ENCODE measurements around the gene RB1.

The RB1 gene

GRCh38 chr13:48476215-48476614 is 172.7 kb downstream of the RB1 start:
- Histone ChIP-seq H3K9me3 (ENCODE audit: low read depth, low read length) (no peaks in the 10 kb centered on the region), H3K9ac (ENCODE audit: insufficient read length) (no peak overlapping the region), H3K36me3 (ENCODE audit: insufficient read depth, low read length) (peaks cover 11% of the 10 kb centered on the region; the same call in 1 of the 2 replicates), H3K27ac (no peak overlapping the region), H3K4me3 (no peak overlapping the region)
- TF ChIP-seq POLR2AphosphoS5 (IDR thresholded peaks at IDR 0.05; ENCODE audit: borderline replicate concordance, low read depth, low read length) = no peak
- no peak for TF ChIP-seq EZH2 (IDR thresholded peaks at IDR 0.05)
- TF ChIP-seq FOXP2 (optimal IDR thresholded peaks at IDR 0.05; ENCODE audit: control extremely low read depth, extremely low read length, insufficient read depth) = no peak
- no peak for DNase-seq (ENCODE audit: low read depth, low spot score)

- DNase-seq (ENCODE audit: low read depth, low spot score) = no peak
- Histone ChIP-seq H3K36me3 (ENCODE audit: insufficient read depth, low read length) (peaks cover 11% of the 10 kb centered on the region; the same call in 1 of the 2 replicates), H3K4me3 (no peak overlapping the region), H3K27ac (no peak overlapping the region), H3K9me3 (ENCODE audit: low read depth, low read length) (no peaks in the 10 kb centered on the region), H3K9ac (ENCODE audit: insufficient read length) (no peak overlapping the region)
- TF ChIP-seq POLR2AphosphoS5 (IDR thresholded peaks at IDR 0.05; ENCODE audit: borderline replicate concordance, low read depth, low read length) = no peak
- TF ChIP-seq FOXP2 (optimal IDR thresholded peaks at IDR 0.05; ENCODE audit: control extremely low read depth, extremely low read length, insufficient read depth) = no peak
- TF ChIP-seq EZH2 (IDR thresholded peaks at IDR 0.05) = no peak
Measured at GRCh38 chr13:48476686-48477085, 173.1 kb downstream of the RB1 start.

GRCh38 chr13:48477191-48477855 is 173.8 kb downstream of the RB1 start:
- Histone ChIP-seq H3K4me3 (no peak overlapping the region), H3K36me3 (ENCODE audit: insufficient read depth, low read length) (peaks cover 11% of the 10 kb centered on the region; the same call in 1 of the 2 replicates), H3K9ac (ENCODE audit: insufficient read length) (no peak overlapping the region), H3K9me3 (ENCODE audit: low read depth, low read length) (no peaks in the 10 kb centered on the region), H3K27ac (no peak overlapping the region; the same call in 1 of the 2 replicates)
- no peak for TF ChIP-seq POLR2AphosphoS5 (IDR thresholded peaks at IDR 0.05; ENCODE audit: borderline replicate concordance, low read depth, low read length)
- TF ChIP-seq EZH2 (IDR thresholded peaks at IDR 0.05) = no peak
- TF ChIP-seq FOXP2 (optimal IDR thresholded peaks at IDR 0.05; ENCODE audit: control extremely low read depth, extremely low read length, insufficient read depth) = no peak
- DNase-seq (ENCODE audit: low read depth, low spot score) = no peak

GRCh38 chr13:48478391-48478790 is 174.8 kb downstream of the RB1 start:
- no peak for DNase-seq (ENCODE audit: low read depth, low spot score)
- no peak overlapping the region for H3K4me3 ChIP-seq
- TF ChIP-seq FOXP2 (optimal IDR thresholded peaks at IDR 0.05; ENCODE audit: control extremely low read depth, extremely low read length, insufficient read depth) (no peak), EZH2 (IDR thresholded peaks at IDR 0.05) (no peak), POLR2AphosphoS5 (IDR thresholded peaks at IDR 0.05; ENCODE audit: borderline replicate concordance, low read depth, low read length) (no peak)
- H3K36me3 ChIP-seq (ENCODE audit: insufficient read depth, low read length) = peaks cover 14% of the 10 kb centered on the region; the same call in 1 of the 2 replicates
- H3K27ac ChIP-seq = 0 out of 2 replicates have a peak overlapping the region, but pooled peaks have one; percentile 4
- H3K9ac ChIP-seq (ENCODE audit: insufficient read length) = no peak overlapping the region
- H3K9me3 ChIP-seq (ENCODE audit: low read depth, low read length) = no peaks in the 10 kb centered on the region

GRCh38 chr13:48483575-48483974 is 180.0 kb downstream of the RB1 start:
- Histone ChIP-seq H3K9me3 (ENCODE audit: low read depth, low read length) (no peaks in the 10 kb centered on the region), H3K4me3 (no peak overlapping the region), H3K36me3 (ENCODE audit: insufficient read depth, low read length) (peaks cover 14% of the 10 kb centered on the region; the same call in 1 of the 2 replicates), H3K27ac (no peak overlapping the region), H3K9ac (ENCODE audit: insufficient read length) (no peak overlapping the region)
- no peak for TF ChIP-seq POLR2AphosphoS5 (IDR thresholded peaks at IDR 0.05; ENCODE audit: borderline replicate concordance, low read depth, low read length)
- TF ChIP-seq EZH2 (IDR thresholded peaks at IDR 0.05) = no peak
- no peak for TF ChIP-seq FOXP2 (optimal IDR thresholded peaks at IDR 0.05; ENCODE audit: control extremely low read depth, extremely low read length, insufficient read depth)
- no peak for DNase-seq (ENCODE audit: low read depth, low spot score)

GRCh38 chr13:48485432-48485831 is 181.9 kb downstream of the RB1 start:
- Histone ChIP-seq H3K9ac (ENCODE audit: insufficient read length) (no peak overlapping the region), H3K27ac (no peak overlapping the region), H3K36me3 (ENCODE audit: insufficient read depth, low read length) (peaks cover 3% of the 10 kb centered on the region; the same call in 1 of the 2 replicates), H3K4me3 (no peak overlapping the region), H3K9me3 (ENCODE audit: low read depth, low read length) (no peaks in the 10 kb centered on the region)
- no peak for DNase-seq (ENCODE audit: low read depth, low spot score)
- TF ChIP-seq EZH2 (IDR thresholded peaks at IDR 0.05) (no peak), FOXP2 (optimal IDR thresholded peaks at IDR 0.05; ENCODE audit: control extremely low read depth, extremely low read length, insufficient read depth) (no peak), POLR2AphosphoS5 (IDR thresholded peaks at IDR 0.05; ENCODE audit: borderline replicate concordance, low read depth, low read length) (no peak)

GRCh38 chr13:48486362-48486761 is 182.8 kb downstream of the RB1 start:
- Histone ChIP-seq H3K9me3 (ENCODE audit: low read depth, low read length) (no peaks in the 10 kb centered on the region), H3K27ac (no peak overlapping the region), H3K36me3 (ENCODE audit: insufficient read depth, low read length) (peaks cover 3% of the 10 kb centered on the region; the same call in 1 of the 2 replicates), H3K9ac (ENCODE audit: insufficient read length) (no peak overlapping the region), H3K4me3 (no peak overlapping the region)
- TF ChIP-seq FOXP2 (optimal IDR thresholded peaks at IDR 0.05; ENCODE audit: control extremely low read depth, extremely low read length, insufficient read depth) (no peak), POLR2AphosphoS5 (IDR thresholded peaks at IDR 0.05; ENCODE audit: borderline replicate concordance, low read depth, low read length) (no peak), EZH2 (IDR thresholded peaks at IDR 0.05) (no peak)
- no peak for DNase-seq (ENCODE audit: low read depth, low spot score)

- no peak for DNase-seq (ENCODE audit: low read depth, low spot score)
- Histone ChIP-seq H3K36me3 (ENCODE audit: insufficient read depth, low read length) (peaks cover 3% of the 10 kb centered on the region; the same call in 1 of the 2 replicates), H3K4me3 (no peak overlapping the region), H3K9ac (ENCODE audit: insufficient read length) (no peak overlapping the region), H3K27ac (no peak overlapping the region), H3K9me3 (ENCODE audit: low read depth, low read length) (no peaks in the 10 kb centered on the region)
- TF ChIP-seq EZH2 (IDR thresholded peaks at IDR 0.05) (no peak), FOXP2 (optimal IDR thresholded peaks at IDR 0.05; ENCODE audit: control extremely low read depth, extremely low read length, insufficient read depth) (no peak), POLR2AphosphoS5 (IDR thresholded peaks at IDR 0.05; ENCODE audit: borderline replicate concordance, low read depth, low read length) (no peak)
Measured at GRCh38 chr13:48486836-48487235, 183.3 kb downstream of the RB1 start.

All from SK-N-MC (cell line).